Measurements from ENCODE around the gene TOP1.

DNA sequence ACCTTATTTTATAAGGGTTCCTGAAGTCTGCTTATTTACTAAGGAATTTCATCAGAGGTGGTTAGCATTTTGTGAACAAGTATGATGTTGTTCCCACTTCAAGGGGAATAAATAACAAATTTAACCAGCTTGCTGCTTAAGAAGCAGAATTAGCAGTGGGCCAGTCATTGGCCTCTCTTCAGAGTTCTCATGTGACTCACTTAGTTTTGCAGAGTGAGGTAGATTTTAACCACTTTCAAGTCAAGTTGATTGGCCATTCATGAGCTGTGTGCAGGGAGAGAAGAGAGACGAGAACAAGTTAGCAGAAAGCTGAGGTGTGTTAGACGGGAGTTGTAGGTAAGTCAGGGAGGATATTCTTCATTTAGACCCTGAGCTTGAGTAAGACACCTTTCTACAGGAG, 18.1 kb downstream of the TOP1 start:
- TF ChIP-seq CREB1 (IDR thresholded peaks at IDR 0.05) (no peak), CREB1 (CRISPR knock-in tag; IDR thresholded peaks at IDR 0.05) (no peak), KAT2B (IDR thresholded peaks at IDR 0.05; ENCODE audit: low read depth, low read length) (no peak)
